ENCODE results near the gene SNX32. TPM values are rescaled to one million over a fixed set of nuclear protein-coding genes. Genes with fewer than 3 reads are reported as not detected.

SNX32 gene
- total and polyA plus RNA-seq, 9 of the 15 experiments (the other 6 are each of a cell fraction or from before 2014, with no cell fraction given) = 0.03 TPM; not detected in 7

DNA sequence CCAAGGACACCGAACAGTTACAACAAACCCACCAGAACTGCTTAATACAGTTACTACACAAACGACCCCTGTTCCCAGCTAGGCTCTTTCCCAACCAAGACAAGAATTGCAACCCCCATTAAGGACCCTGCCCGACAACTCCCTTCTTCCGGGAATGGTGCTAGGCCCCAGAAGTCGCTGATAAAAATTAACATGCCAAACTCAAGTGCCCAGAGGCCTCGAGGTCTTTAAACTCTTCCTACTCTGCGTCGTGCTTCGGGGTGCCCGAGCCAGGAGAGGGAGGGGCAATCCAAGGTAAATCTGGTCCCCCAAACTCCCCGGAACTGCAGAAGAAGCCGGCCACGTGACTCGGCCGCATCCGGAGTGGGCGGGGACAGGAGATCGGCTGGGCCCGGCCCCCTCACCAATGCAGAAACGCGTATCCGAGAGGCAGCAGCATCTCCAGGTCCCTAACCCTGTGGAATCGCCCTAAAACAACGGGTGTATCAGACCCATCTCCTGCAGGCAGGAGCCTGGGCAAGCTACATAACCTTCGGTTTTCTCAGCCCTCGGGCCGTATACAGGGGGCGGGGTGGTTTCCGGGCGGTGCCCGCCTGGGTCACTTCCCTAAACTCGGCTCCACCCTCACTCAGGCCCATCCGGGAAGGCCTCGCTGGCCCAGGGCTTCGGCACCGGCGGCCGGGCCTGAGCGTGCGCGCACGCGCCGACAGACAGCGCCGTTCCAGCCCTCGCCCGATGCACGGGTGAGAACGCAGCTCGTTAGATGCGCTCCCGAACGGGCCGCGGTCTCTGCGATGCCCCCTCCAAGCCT is 23.1 kb downstream of the SNX32 start:
- ChIA-PET POLR2A (interaction anchor here (0.5 to 5.6 kb wide), 15 partner anchors 10 to 229 kb away, joined by 3 to 151 read pairs (median 6); partner anchors contain the start of genes CCDC85B, FIBP, FOSL1 and RNASEH2C), CTCF (ENCODE audit: low intra/inter-chr PET ratio) (no interaction called here)
- intact Hi-C loops (cut with micrococcal nuclease) = loop anchor here (5.0 kb wide), 1 partner anchor 45 kb away; the partner anchor contains the start of gene FOSL1
- Histone ChIP-seq H3K9me3 (replicated peaks; ENCODE audit: control insufficient read depth, insufficient read depth, low read depth, low read length) (no peaks in the 10 kb centered on the region), H3K36me3 (ENCODE audit: control insufficient read depth, insufficient read depth, low read length) (peaks cover 57% of the 10 kb centered on the region), H3K4me3 (peak overlapping the region; percentile 95), H3K9me1 (ENCODE audit: control insufficient read depth, insufficient read depth, low read length) (peaks cover 11% of the 10 kb centered on the region), H3K4me1 (replicated peaks in 1 of 2; ENCODE audit: control insufficient read depth in 2 of 2, insufficient read depth in 2 of 2, low read length in 2 of 2) (peaks cover 11 to 59% of the 10 kb centered on the region in 2 experiments), H3K27me3 (ENCODE audit: control insufficient read depth in 2 of 2, insufficient read depth in 2 of 2, low read length in 2 of 2) (no peaks in the 10 kb centered on the region; a peak in 1 of 5 replicates), H4K20me1 (replicated peaks; ENCODE audit: control insufficient read depth, insufficient read depth, low read length) (peaks cover 22% of the 10 kb centered on the region), H3K9ac (ENCODE audit: insufficient read depth in 1 of 2, low read depth in 2 of 2, low read length in 2 of 2) (peak overlapping the region; percentile 98 to 99), H3K4me2 (ENCODE audit: insufficient read depth, low read length) (peak overlapping the region; percentile 95), H3K27ac (ENCODE audit: extremely low read depth, low read depth, low read length) (peak overlapping the region; percentile 96), H2AFZ (ENCODE audit: low read depth, low read length) (peak overlapping the region; percentile 73), H3K79me2 (ENCODE audit: control insufficient read depth, insufficient read depth, low read length) (peaks cover 60% of the 10 kb centered on the region)
- FAIRE-seq (peak; percentile 66), ATAC-seq (peak; percentile 32), DNase-seq (ENCODE audit: extremely low read depth in 1 of 4, low spot score in 3 of 4) (peak; percentile 61 to 84 (median 70))
- no TSS peak for BruUV-seq (replicated peaks)
- WGBS (ENCODE audit: insufficient coverage, low coverage, missing lambda C conversion rate) = 2% methylated on average over 57 of the region's 57 CpGs
- in situ Hi-C loops (cut with MboI) = no loop called here
- TF ChIP-seq GATA2 (CRISPR knock-in tag; IDR thresholded peaks at IDR 0.05) (no peak), ATF7 (IDR thresholded peaks at IDR 0.05) (no peak), SMARCC2 (IDR thresholded peaks at IDR 0.05; ENCODE audit: low read depth) (no peak), NONO (IDR thresholded peaks at IDR 0.05; ENCODE audit: low read depth in 2 of 2, low read length in 1 of 2) (0 out of 4 replicates have a peak, but pooled peaks of 1 of the 2 experiments have one; percentile 4), NUFIP1 (IDR thresholded peaks at IDR 0.05; ENCODE audit: partially characterized antibody) (no peak), ILK (tag; IDR thresholded peaks at IDR 0.05; ENCODE audit: borderline replicate concordance, low read depth) (no peak), ILF3 (IDR thresholded peaks at IDR 0.05; ENCODE audit: borderline replicate concordance) (no peak), MYC (IDR thresholded peaks at IDR 0.05; ENCODE audit: low read depth, low read length) (no peak; the same call in 1 of the 2 replicates), MYC (CRISPR knock-in tag; IDR thresholded peaks at IDR 0.05; ENCODE audit: borderline replicate concordance, low read depth) (0 out of 2 replicates have a peak, but pooled peaks have one; percentile 46)
- TF ChIP-seq, protein P1, sequence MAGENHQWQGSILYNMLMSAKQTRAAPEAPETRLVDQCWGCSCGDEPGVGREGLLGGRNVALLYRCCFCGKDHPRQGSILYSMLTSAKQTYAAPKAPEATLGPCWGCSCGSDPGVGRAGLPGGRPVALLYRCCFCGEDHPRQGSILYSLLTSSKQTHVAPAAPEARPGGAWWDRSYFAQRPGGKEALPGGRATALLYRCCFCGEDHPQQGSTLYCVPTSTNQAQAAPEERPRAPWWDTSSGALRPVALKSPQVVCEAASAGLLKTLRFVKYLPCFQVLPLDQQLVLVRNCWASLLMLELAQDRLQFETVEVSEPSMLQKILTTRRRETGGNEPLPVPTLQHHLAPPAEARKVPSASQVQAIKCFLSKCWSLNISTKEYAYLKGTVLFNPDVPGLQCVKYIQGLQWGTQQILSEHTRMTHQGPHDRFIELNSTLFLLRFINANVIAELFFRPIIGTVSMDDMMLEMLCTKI (IDR thresholded peaks at IDR 0.05; ENCODE audit: partially characterized antibody) = no peak
- TF ChIP-seq, protein P2, sequence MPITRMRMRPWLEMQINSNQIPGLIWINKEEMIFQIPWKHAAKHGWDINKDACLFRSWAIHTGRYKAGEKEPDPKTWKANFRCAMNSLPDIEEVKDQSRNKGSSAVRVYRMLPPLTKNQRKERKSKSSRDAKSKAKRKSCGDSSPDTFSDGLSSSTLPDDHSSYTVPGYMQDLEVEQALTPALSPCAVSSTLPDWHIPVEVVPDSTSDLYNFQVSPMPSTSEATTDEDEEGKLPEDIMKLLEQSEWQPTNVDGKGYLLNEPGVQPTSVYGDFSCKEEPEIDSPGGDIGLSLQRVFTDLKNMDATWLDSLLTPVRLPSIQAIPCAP (CRISPR knock-in tag; IDR thresholded peaks at IDR 0.05; ENCODE audit: borderline replicate concordance) = no peak; the same call in 1 of the 2 replicates
- TF ChIP-seq, protein P3, sequence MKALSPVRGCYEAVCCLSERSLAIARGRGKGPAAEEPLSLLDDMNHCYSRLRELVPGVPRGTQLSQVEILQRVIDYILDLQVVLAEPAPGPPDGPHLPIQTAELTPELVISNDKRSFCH (CRISPR knock-in tag; IDR thresholded peaks at IDR 0.05) = no peak
- TF ChIP-seq, protein P3 (tag; IDR thresholded peaks at IDR 0.05) = no peak
- TF ChIP-seq, protein P4, sequence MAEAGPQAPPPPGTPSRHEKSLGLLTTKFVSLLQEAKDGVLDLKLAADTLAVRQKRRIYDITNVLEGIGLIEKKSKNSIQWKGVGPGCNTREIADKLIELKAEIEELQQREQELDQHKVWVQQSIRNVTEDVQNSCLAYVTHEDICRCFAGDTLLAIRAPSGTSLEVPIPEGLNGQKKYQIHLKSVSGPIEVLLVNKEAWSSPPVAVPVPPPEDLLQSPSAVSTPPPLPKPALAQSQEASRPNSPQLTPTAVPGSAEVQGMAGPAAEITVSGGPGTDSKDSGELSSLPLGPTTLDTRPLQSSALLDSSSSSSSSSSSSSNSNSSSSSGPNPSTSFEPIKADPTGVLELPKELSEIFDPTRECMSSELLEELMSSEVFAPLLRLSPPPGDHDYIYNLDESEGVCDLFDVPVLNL (CRISPR knock-in tag; IDR thresholded peaks at IDR 0.05; ENCODE audit: low read depth) = no peak
